ENCODE data around the gene ADGRL1.

Gene ADGRL1

DNA sequence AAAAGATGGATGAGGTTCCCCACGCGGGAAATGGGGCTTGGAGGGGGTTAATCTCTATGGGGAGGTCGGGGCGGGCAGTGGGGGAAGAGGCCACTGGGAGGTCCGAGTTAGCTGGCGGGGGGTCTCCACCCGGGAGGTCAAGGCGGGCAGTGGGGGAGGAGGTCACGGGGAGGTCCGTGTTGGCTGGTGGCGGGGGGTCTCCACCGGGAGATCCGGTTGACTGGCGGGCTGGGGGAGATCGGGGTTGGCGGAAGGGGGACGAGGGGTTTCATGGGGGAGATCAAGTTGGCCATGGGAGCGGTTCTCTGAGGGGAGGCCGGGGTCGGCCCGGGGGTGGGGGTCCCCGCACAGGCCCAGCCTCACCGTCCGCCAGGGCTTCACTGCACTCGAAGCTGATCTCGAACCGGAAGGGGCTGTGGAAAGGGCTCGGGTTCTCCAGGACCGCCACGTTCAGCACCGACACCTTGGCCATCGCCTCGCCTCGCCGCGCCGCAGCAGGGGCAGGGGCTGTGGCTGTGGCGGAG is 69.9 kb downstream of the ADGRL1 start:
- DNase-seq = no peak

DNA sequence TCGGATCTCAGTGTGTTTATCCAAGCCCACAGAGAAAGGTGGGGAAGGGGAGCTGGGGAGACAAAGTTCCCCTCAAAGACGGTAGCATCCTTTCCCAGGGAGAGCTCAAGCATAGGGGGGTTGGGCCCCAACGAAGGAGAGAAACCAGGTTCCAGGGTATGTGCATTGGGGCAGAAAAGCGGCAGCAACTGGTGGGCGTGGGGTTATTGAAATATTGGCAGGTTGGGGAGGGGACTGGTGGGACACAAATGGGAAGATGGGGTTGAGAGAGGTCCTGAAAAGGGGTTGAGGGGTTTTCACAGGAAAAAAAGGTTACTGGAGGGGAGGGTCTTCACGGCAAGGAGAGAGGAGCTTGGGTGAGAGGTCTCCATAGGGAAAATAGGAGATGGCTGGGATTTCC is 70.6 kb downstream of the ADGRL1 start:
- no peak for DNase-seq

DNA sequence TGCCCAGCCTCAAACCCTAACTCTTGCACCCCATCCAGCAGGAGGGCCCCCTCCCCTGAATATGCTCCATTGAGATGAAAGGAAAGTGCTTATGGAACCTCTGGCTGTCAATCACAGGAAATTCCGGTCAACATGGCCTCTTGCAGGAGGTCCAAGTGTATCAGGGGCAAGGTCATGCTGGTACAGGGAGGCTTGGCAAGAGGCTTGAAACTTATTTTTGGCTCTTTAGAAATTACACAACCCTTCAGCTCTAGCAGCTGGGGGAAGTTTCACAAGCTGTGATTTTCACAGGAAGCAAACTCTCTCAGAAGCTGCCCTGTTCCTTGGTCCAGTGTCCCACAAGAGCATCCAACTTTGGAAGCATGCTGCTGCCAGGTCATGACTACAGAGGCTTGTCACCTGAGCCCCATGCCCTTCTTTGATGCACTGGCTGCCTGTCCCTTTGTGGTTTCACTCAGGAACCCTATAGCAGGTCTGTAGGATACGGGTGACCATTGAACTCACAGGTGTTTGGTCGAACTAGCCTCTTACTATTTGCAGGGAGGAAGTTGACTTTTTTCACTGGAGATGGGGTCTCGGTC is 78.0 kb downstream of the ADGRL1 start:
- DNase-seq = peak; percentile 24

DNA sequence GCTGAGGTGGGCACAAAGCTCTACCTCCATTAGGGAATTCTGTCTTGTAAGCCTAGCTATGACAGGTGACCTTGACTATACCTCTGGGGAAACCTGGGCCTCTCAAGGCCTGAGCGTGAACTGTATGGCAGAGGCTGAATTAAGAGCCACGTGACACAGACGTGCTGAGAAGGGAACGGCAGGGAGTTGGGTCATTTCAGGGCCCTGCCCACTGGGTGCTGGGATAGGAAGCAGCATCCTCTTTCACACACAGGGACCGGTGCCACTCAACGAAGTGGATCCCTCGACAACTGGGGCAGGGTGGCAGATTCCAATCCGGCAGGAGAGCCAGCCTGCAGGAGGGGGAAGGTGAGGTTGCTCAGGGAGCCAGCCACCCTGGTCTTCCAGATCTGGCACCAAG is 78.8 kb downstream of the ADGRL1 start:
- no peak for DNase-seq

DNA sequence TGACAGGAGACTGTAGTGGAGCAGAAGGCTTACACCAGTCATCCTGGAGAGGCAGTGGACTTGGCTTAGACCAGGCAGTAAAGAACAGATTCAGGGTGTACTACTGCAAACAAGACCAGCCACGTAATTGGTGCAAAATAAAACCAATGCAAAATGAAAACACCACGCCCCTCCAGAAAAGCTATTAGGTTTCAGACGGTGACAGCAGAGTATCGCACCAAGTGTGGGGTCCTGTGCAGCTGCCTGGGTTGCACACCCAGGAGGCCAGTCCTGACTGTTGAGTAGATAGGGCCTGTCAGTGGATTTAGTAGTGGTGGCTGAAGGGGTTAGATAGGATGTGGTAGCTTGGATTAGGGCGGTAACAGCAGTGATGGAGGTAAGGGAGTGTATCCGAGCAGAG is 83.0 kb downstream of the ADGRL1 start:
- no peak for DNase-seq

DNA sequence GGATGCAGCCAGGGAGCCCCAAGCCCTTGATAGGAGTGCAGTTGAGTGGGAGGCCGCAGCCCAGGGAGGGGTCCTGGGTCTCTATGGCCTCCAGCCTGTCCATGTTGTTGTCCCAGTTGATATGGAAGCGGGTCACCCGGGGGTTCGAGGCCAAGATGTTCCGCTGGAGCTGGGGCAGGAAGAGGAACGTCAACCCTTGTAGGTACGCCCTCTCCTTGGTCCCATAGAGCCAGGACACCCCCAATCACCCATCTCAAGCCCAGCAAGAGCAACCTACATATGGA is 85.5 kb downstream of the ADGRL1 start:
- no peak for DNase-seq

DNA sequence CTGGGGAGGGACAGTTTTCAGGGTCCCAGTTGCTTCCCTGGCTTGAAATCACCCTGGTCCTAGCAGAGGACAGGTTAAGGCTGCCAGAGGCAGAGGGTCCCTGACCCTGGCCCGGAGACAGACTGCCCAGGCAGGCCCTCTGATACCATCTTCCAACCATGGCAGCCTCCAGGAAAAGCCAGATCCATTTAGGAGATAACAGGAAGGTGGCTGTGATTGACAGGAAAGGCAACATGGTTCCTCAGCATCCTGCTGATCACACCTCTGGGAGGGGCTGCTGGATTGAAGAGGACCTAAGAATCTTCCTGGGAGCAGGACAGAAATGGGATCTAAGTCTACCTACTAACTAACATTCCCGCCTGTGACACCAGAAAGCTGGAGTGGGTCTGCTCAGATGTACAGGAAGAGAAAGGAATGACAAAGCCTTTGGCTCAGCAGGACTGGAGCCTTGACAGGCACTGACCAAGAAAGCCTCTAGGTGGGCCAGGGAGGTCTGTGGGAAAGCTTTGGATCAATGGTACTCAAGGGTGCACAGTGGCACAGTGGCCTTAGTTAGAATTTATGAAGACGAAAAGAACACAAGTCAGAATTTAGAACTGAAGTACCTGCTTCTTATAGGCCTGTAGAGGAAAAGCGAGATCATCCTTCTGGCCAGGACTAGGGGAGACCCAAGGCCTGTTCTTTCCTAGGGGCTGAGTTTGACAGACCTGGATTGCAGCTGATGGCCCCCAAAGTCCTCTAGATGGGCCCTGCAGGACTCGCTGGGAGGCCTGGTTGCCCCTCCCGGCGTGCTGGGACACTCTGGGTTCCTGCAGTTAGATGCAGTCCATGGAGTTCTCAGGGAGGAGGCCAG is 86.1 kb downstream of the ADGRL1 start:
- DNase-seq = no peak

DNA sequence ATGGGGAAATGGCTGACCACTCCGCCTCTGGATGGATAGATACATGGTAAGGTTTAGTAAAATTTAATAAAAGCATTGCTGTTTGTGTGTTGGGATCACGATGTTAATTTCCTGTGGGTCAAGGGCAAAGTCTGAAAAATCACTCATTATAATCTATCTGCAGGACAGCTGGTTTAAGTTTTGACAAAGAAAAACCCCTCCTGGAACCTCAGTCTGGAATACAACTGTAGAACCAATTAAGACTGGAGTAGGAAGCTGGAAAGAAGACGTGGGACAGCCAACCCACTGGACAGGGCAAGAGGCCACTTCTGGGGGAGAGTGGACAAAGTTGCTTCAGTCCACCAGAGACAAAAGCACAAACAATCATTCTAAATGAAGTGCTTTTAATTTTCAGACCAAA is 86.8 kb downstream of the ADGRL1 start:
- DNase-seq = no peak

DNA sequence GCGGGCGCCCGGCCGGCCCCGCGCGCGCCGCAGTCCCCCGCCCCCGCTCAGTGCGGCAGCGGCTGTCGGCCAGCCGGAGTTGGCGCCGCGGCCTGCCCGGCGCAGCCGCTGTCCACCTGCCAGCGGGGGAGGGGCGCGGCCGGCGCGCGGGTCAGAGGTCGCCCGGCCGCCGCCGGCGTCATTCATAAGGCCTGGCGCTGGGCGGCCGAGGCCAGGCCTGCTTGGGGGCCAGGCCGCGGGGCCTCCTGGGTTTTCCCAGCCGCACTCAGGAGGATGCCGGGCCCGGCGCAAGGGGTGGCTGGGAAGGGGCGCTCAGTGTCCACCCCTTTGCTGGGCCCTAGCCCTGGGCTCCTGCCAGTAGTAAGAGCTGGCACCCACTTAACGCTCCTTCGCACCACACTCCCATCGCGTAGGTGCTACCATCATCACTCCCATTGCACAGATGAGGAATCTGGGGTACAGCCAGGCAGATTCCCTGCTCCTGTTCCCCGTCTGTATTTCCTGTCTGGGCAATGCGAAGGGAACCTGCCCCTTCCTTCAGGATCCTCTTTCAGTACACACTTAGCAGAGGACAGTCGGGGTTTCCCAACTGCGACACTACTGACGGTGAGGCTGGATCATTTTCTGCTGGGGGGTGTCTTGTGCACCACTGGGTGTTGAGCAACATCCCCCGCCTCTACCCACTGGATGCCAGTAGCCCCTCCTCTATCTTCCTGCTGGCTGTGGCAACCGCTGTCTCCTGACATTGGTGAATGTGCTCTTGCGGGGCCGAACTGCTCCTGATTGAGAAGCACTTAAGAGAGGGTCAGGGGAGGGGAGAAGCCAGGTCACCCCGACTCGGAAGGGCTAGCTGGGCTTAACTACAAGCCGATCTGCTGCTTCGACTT is 87.6 kb downstream of the ADGRL1 start:
- DNase-seq = peak; percentile 87

DNA sequence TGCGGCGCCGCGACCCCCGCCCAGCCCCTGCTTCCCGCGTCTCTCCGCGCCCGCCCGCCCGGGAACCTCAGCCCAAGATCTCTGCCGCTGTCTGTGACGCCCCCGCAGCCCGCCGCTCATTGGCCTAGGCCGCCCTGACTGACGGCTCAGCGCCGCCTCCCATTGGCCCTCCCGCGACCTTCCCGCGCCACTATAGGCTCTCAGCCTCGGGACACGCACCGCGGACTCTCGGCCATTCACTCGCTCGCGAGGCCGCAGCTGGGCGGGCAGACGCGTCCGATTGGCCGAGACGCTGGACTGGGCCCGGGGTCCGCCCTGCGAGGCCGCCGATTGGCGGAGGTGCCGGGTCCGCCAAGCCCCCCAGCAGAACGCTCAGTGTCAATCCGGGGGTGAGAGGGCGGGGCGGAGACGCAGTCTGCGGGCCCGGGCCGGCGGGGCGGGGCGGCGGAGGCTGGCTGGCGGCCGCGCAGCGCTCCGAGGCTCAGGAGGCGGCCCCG is 88.3 kb downstream of the ADGRL1 start, which contains the start of gene PRKACA:
TSS of gene PRKACA (minus strand) at position 95 of the 497 bp plus-strand sequence. CDS start 215 bp downstream, outside the sequence.
- peak; percentile 99 for DNase-seq

DNA sequence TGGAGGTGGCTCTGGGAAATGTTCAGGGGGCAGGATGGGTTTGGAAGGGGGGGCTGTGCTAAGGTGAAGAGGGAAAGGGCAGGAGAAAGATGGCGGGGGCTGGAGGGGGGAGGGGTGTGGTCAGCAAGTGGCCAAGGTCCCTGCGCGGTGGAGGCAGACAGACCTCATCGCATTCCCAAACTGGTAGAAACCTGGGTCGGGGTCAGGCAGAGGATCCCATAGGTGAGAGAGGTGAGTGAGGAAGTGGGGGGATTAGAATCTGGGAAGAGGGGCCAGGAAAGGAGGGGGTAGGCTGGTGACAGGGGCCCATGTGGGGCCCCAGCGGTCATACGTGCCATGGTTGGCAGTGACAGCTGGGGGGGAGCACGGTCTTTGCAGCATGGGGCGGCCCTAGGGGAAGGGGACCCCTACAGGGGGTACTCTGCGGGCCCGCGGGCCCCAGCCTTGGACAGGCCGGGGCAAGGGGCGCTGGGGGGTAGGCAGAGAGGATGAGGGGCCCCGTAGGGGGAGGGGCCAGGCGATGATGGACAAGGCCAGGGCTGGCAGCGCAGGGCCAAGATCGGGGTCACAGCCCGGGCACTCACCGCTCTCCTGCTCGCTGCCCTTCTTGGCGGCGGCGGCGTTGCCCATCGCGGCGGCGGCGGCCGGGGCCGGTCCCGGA is 88.9 kb downstream of the ADGRL1 start:
- no peak for DNase-seq

DNA sequence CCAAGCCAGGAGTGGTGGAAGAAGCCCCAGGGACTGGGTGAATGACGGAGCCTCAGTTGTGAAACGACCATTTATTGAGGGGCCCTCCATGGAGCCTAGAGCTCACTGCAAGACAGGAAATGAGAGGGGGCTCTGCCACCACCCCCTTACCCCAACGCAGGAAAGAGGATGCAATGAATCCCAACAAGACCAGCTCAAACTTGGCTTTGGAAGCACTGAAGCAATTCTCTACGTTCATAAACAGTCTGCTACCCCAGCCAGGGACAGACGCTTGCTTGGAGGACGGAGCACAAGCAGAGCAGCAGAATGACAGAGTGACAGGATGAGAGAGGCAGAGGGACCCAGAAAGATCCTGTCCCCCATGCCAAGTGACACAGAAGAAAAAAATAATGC is 89.4 kb downstream of the ADGRL1 start:
- no peak for DNase-seq

DNA sequence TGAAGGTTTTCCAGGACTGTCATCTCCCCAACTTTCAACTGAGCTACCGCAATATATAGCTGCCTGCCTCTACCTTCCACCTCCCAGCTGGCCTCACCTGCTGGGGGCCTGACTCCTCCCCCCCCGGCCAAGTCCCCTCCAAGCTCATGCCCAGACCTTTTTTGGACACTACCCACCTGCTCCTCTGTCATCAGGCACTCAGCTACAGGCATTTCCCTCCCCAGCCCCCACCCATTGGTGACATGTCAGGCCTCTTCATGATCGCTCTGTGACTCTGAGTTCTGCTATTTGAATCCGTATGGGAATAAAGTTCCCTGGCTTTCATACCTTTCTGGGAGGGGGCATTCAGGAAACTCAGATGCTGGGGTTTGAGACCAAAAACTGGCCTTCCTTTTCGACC is 90.2 kb downstream of the ADGRL1 start:
- no peak for DNase-seq

DNA sequence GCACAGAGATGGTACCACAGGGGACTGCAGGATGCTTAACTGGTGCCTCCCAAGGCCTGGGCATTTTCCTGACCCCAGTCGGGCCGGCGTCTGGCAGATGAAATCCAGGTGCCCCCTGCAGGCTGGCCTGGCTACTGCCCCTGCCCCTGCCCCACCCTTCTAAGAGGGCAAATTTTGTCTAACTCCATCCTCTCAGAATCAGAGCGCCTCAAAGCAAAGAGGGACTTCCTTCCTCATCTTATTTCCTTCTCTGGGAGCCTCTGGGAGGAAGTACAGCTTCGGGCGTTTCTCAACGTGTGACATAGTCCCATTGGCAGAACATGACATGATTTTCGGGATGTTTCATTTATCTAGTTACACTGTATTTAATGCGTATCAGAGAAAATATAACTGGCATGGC is 91.1 kb downstream of the ADGRL1 start:
- DNase-seq = peak; percentile 83

DNA sequence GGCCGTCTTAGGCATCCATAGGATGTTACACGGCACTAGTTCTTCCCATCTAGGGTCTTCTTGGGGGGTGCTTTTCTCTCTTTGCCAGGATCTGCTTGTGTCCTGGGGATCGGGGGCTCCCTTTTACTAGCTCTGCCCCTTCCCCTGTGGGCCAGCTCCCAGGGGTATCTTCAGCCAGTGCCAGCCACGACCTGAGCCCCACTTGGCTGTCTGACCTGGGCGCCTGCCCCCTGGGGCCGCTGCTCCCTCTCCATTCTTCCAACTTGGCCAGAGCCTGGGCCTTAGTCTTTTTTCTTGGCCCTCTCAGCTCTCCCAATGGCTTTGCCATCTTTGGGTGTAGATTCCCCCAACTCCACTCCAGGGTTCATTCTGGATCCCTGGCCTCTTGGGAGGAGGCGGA is 91.5 kb downstream of the ADGRL1 start:
- DNase-seq = no peak

DNA sequence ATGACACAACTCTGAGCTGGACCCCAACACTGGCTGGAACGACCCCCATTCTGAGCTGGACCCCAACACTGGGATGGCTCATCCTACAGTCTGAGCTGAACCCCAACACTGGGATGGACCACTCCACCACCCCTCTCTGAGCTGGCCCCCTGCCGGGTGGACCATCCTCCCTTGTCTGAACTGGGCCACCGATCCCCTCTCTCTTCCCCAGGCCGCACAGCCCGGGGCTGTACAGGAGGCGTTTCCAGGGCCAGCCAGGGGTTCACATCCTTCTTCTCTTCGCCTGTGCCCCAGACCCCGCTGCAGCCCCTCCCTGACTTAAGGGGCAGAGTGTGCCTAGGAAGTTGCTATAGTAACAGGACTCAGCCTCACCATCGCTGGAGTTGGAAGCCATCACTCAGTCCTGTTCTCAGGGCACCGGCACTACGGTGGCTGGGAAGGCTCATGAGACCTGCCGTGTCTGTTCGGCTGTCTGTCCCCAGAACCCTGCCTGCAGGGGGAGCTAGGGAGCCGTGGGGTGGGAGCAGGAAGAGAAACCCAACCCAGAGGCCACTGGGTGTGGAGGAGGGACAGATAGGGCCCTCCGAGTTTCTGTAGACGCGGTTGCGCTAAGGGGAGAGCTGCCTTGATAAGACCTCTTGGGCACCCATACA is 92.1 kb downstream of the ADGRL1 start:
- DNase-seq = peak; percentile 84

DNA sequence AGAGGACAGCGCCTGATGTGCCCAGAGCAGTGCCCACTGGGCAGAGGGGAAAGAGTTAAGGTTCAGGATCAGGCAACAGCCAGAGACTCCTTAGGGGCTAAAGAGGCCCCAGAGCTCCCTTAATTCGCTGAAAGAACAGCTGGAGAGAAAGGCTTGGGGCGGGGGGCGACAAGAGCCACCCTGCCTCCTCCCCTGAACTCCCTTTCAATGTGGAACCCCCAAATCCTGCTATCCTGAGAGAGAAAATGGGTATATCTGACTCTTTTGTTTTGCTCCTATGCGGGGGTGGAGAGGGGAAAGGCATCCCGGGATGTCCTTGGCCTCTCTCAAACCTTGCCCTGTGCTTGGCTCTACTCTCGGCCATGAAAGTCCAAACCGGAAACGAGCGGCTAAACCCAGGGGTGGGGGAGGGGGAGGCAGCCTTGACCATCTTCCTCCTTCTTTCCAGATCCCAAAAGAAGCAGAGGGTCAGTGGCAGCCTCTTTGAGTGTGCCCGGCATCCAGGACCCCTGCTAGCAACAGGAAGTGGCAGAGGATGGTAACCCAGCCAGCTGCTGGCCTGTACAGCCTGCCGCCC is 93.1 kb downstream of the ADGRL1 start:
- no peak for DNase-seq

DNA sequence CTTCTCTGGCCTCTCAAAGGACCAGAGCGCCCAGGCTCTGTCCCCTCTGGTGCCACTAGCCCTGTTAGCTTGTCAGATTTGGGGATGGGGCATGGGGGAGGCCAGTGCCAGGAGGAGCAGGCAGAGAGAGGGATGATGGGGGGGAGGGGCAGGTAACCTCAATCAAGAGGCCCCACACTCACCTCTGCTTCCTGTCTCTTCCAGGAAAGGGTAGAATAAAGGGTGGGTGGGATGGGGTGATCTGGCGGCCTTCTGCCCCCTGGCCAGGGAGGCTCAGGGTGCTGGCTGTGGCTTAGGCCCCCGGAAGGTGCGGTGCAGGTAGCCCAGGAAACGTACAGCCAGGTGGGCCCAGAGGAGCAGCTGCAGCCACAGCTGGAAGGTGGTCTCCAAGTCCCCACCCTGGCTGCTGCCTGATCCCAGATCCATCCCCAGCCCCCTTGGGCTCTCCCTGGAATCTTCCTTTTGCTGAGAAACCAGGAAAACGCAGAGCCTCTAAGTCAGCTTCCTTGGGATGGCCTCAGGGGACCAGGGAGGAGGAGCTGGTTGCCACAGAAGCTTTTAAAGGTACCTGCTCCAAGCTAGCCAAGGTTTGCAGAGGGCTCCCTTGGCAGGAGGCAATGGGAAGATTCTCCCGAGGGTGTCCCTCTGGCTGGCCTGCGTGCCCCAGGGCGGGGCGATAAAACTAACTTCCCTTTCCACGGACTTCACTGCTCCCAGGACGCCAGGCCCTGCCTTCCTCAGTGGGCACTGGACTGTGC is 93.7 kb downstream of the ADGRL1 start:
- DNase-seq = no peak

DNA sequence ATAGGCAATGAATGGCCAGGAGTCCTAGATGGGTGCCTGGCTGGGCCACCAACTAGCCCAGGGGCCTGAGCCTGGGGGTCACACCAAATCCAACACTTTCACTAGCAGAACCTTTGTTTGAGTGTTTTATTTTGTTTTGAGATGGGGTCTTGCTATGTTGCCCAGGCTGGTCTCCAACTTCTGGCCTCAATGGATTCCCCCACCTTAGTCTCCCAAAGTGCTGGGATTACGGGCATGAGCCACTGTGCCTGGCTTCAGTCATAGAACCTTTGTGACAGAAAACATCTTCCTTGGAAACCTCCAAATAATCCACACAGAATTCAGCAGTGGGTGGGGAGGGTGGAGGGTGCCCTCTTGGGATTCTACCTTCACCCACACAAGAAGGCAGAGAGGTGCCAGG is 94.5 kb downstream of the ADGRL1 start:
- no peak for DNase-seq

DNA sequence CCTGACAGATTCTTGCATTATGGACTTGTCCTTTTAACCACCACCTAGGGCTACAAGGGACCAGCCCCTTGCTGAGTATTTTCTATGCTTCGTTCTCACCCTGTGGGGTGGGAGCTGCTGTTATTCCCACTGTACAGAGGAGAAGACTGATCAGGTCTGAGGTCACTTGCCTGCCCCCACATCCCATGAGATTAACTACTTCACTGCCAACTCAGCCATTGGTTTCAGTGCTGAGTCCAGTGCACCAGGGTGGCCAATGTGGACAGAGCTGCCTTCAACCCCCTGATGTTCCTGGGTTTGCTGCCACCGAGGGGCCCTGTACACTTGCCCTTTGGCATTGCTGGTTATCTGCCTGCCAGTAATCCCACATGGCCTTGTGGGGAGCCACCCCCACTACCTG is 95.3 kb downstream of the ADGRL1 start:
- no peak for DNase-seq
